HUES64 (cell line): ENCODE results near the gene LRRC74A.

Source experiments
- H3K27ac ChIP-seq: 2 replicates; pipeline ENCODE4 v1.7.0; 2013; ENCODE audit warnings: low read depth, low read length, inconsistent platforms
- H3K27me3 ChIP-seq: 2 replicates; pipeline ENCODE4 v1.6.1; 2013; ENCODE audit warnings: mild to moderate bottlenecking, low read length; ENCODE audit not compliant: insufficient read depth
- H3K36me3 ChIP-seq: 2 replicates; pipeline ENCODE4 v1.6.1; 2013; ENCODE audit warnings: mild to moderate bottlenecking, low read length; ENCODE audit not compliant: insufficient read depth
- H3K4me1 ChIP-seq: 2 replicates; pipeline ENCODE4 v1.6.1; 2013; ENCODE audit warnings: mild to moderate bottlenecking, low read length, moderate library complexity; ENCODE audit not compliant: insufficient read depth
- H3K4me3 ChIP-seq: 2 replicates; pipeline ENCODE4 v1.5.1; 2013; ENCODE audit warnings: mild to moderate bottlenecking, low read length, moderate library complexity
- H3K9ac ChIP-seq: 2 replicates; pipeline ENCODE4 v1.6.1; 2013; ENCODE audit warnings: mild to moderate bottlenecking, low read depth, low read length
- H3K9me3 ChIP-seq: 2 replicates; pipeline ENCODE4 v1.6.1; 2013; ENCODE audit warnings: low read depth, low read length; ENCODE audit not compliant: insufficient read depth
- WGBS: fragments of 150-250, 120-280 bp; methylation state at CpG from one replicate; pipeline ENCODE4 v1.1.7; 2013; ENCODE audit warnings: missing lambda C conversion rate; 5-methylcytosine and 5-hydroxymethylcytosine counted together

The LRRC74A gene

GRCh38 chr14:76856769-76857168, 30.6 kb downstream of the LRRC74A start:
- H3K9ac ChIP-seq = no peak overlapping the region
- 82% methylated on average over 1 of the region's 1 CpG for WGBS
- no peaks in the 10 kb centered on the region for H3K36me3 ChIP-seq
- H3K4me1 ChIP-seq = no peaks in the 10 kb centered on the region
- H3K4me3 ChIP-seq = no peak overlapping the region
- H3K27ac ChIP-seq = no peak overlapping the region
- no peaks in the 10 kb centered on the region for H3K9me3 ChIP-seq
- no peaks in the 10 kb centered on the region for H3K27me3 ChIP-seq

GRCh38 chr14:76861574-76862255, 35.5 kb downstream of the LRRC74A start:
- WGBS = 38% methylated on average over 10 of the region's 10 CpGs
- H3K27me3 ChIP-seq = no peaks in the 10 kb centered on the region
- peaks cover 3% of the 10 kb centered on the region; the same call in 1 of the 2 replicates for H3K4me1 ChIP-seq

GRCh38 chr14:76862546-76863282, 36.5 kb downstream of the LRRC74A start:
- no peaks in the 10 kb centered on the region for H3K36me3 ChIP-seq
- 85% methylated on average over 10 of the region's 10 CpGs for WGBS
- no peaks in the 10 kb centered on the region for H3K27me3 ChIP-seq
- H3K9ac ChIP-seq = no peak overlapping the region
- H3K4me3 ChIP-seq = no peak overlapping the region
- no peak overlapping the region for H3K27ac ChIP-seq
- H3K9me3 ChIP-seq = no peaks in the 10 kb centered on the region
- peaks cover 3% of the 10 kb centered on the region; the same call in 1 of the 2 replicates for H3K4me1 ChIP-seq

More at GRCh38 chr14:76861574-76862255, 35.5 kb downstream of the LRRC74A start:
- Histone ChIP-seq H3K4me3 (no peak overlapping the region), H3K9ac (no peak overlapping the region), H3K9me3 (no peaks in the 10 kb centered on the region), H3K27ac (no peak overlapping the region), H3K36me3 (no peaks in the 10 kb centered on the region)

GRCh38 chr14:76863724-76864407, 37.7 kb downstream of the LRRC74A start:
- H3K9ac ChIP-seq = no peak overlapping the region
- H3K9me3 ChIP-seq = no peaks in the 10 kb centered on the region
- peaks cover 3% of the 10 kb centered on the region; the same call in 1 of the 2 replicates for H3K4me1 ChIP-seq
- H3K4me3 ChIP-seq = no peak overlapping the region
- no peaks in the 10 kb centered on the region for H3K36me3 ChIP-seq
- WGBS = 71% methylated on average over 15 of the region's 15 CpGs
- no peaks in the 10 kb centered on the region for H3K27me3 ChIP-seq
- H3K27ac ChIP-seq = no peak overlapping the region

- Histone ChIP-seq H3K9ac (no peak overlapping the region), H3K36me3 (no peaks in the 10 kb centered on the region), H3K27me3 (no peaks in the 10 kb centered on the region), H3K9me3 (no peaks in the 10 kb centered on the region), H3K4me1 (peaks cover 3% of the 10 kb centered on the region; the same call in 1 of the 2 replicates), H3K27ac (no peak overlapping the region), H3K4me3 (no peak overlapping the region)
- WGBS = 68% methylated on average over 9 of the region's 9 CpGs
These were observed 40.2 kb downstream of the LRRC74A start for GRCh38 chr14:76866456-76866855.

- Histone ChIP-seq H3K9me3 (no peaks in the 10 kb centered on the region), H3K9ac (no peak overlapping the region), H3K27me3 (no peaks in the 10 kb centered on the region), H3K27ac (no peak overlapping the region), H3K4me3 (no peak overlapping the region), H3K36me3 (no peaks in the 10 kb centered on the region), H3K4me1 (peaks cover 3% of the 10 kb centered on the region; the same call in 1 of the 2 replicates)
- WGBS = 87% methylated on average over 25 of the region's 25 CpGs
These were observed 41.6 kb downstream of the LRRC74A start for GRCh38 chr14:76867516-76868453.

- H3K36me3 ChIP-seq = no peaks in the 10 kb centered on the region
- H3K9me3 ChIP-seq = no peaks in the 10 kb centered on the region
- H3K27ac ChIP-seq = no peak overlapping the region
- H3K4me1 ChIP-seq = peaks cover 3% of the 10 kb centered on the region; the same call in 1 of the 2 replicates
- no peaks in the 10 kb centered on the region for H3K27me3 ChIP-seq
- WGBS = 90% methylated on average over 29 of the region's 29 CpGs
- no peak overlapping the region for H3K4me3 ChIP-seq
- no peak overlapping the region for H3K9ac ChIP-seq
These were observed 42.4 kb downstream of the LRRC74A start for GRCh38 chr14:76868454-76869170.

- H3K4me3 ChIP-seq = no peak overlapping the region
- 61% methylated on average over 7 of the region's 7 CpGs for WGBS
- no peak overlapping the region for H3K9ac ChIP-seq
- H3K27me3 ChIP-seq = no peaks in the 10 kb centered on the region
- no peaks in the 10 kb centered on the region for H3K4me1 ChIP-seq
- H3K27ac ChIP-seq = no peak overlapping the region
- 0 out of 2 replicates have a peak, but pooled peaks cover under 1% of the 10 kb centered on the region for H3K9me3 ChIP-seq
- H3K36me3 ChIP-seq = no peaks in the 10 kb centered on the region
These were observed 44.0 kb downstream of the LRRC74A start for GRCh38 chr14:76870166-76870565.

- H3K27me3 ChIP-seq = no peaks in the 10 kb centered on the region
- H3K4me3 ChIP-seq = no peak overlapping the region
- H3K27ac ChIP-seq = no peak overlapping the region
- WGBS = 41% methylated on average over 11 of the region's 12 CpGs
- H3K36me3 ChIP-seq = no peaks in the 10 kb centered on the region
- no peaks in the 10 kb centered on the region for H3K4me1 ChIP-seq
- peaks cover 4% of the 10 kb centered on the region; the same call in 1 of the 2 replicates for H3K9me3 ChIP-seq
- H3K9ac ChIP-seq = no peak overlapping the region
These were observed 46.7 kb downstream of the LRRC74A start for GRCh38 chr14:76872796-76873432.

GRCh38 chr14:76874734-76875133, 48.5 kb downstream of the LRRC74A start:
- H3K9ac ChIP-seq = no peak overlapping the region
- 93% methylated on average over 8 of the region's 8 CpGs for WGBS
- H3K36me3 ChIP-seq = no peaks in the 10 kb centered on the region
- no peaks in the 10 kb centered on the region for H3K27me3 ChIP-seq
- no peak overlapping the region for H3K27ac ChIP-seq
- H3K4me1 ChIP-seq = no peaks in the 10 kb centered on the region
- H3K9me3 ChIP-seq = peaks cover 4% of the 10 kb centered on the region; the same call in 1 of the 2 replicates
- H3K4me3 ChIP-seq = no peak overlapping the region
